ENCODE measurements around the gene DOC2B.
"Not testable (repeated sequence)": the region's sequence is repeated elsewhere in the genome, so short reads cannot be mapped to it uniquely, and the experiment has no call there.

Gene DOC2B

DNA sequence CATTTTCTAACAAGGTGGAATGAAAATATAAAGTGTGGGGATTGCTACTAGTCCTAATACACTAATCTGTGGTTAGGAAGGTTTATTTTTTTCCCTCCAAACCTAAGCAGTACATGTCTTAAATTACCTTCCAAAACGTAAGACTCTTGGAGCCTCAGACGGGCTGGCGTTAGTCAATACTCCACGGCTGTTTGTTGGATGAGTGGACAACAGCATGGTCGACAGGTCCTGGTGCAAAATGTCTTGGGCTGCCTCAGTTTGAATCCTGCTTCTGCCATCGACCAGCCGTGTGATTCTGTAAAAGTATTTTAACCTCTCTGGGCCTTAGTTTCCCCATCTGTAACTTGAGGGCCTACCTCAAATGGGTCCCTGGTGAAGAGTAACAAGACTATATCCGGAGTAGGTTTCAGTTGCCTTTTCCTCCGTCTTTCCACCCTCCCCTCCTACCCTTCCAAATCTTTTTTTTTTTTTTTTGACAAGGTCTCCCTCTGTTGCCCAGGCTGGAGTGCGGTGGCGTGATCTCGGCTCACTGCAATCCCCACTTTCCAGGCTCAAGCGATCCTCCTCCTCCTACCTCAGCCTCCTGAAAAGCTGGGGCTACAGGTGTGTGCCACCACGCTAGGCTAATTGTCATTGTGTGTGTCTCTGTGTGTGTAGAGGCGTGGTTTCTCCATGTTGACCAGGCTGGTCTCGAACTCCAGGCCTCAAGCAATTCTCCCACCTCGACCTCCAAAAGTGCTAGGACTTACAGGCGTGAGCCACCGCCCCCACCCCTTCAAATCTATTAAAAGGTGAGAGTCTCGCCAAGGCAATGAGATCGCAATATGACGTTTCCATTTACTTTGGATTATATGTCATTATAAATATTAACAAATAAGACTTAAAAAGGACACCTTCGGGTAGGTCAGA is 38.3 kb downstream of the DOC2B start:
- no peak for DNase-seq

DNA sequence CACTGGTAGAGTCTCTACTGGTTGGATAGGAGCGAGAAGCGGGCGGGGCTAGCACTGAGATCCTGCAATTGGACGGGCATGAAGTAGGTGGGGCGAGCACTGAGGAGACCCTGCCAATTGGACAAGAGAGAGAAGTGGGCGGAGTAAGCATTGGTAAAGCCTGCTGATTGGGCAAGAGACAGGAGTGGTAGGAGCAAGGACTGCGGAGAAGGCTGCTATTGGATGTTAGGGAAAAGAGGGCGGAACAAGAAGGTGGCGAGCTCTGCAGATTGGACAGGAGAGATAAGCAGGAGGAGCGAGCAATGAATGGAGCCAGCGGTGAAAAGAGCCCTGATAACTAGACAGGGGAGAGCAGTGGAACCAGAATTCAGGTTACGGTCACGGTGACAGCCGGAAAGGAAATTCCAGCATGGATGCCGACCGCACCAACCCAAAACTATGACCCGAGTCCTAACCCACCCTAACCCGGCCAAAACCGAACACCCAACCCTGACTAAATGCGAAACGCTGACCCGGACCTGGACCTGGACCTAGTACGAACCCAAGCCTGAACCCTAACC is 39.3 kb downstream of the DOC2B start:
- DNase-seq = no peak

DNA sequence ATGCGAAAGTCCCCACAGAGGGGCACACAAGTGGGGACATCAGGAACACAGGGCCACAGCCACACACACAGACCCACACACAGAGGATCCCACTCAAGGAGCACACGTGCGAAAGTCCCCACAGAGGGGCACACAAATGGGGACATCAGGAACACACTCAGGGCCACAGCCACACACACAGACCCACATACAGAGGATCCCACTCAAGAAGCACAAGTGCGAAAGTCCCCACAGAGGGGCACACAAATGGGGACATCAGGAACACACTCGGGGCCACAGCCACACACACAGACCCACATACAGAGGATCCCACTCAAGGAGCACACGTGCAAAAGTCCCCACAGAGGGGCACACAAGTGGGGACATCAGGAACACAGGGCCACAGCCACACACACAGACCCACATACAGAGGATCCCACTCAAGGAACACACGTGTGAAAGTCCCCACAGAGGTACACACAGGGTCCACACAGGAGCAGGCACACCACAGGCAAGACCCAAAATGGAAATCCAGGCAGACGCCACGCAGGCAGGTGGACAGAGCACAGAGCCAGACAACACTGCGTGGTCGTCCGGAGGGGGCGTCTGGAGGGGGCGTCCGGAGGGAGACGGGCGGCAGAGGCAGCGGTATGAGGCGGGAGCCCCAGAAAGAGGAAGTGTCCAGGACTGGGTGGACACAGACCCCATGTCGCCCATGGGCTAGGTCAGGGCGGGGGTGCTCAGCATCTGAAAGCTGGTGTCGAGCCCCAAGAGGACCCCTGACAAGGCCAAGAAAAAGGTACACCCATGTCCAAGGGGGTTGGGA is 41.8 kb downstream of the DOC2B start:
- not testable (repeated sequence) for DNase-seq

DNA sequence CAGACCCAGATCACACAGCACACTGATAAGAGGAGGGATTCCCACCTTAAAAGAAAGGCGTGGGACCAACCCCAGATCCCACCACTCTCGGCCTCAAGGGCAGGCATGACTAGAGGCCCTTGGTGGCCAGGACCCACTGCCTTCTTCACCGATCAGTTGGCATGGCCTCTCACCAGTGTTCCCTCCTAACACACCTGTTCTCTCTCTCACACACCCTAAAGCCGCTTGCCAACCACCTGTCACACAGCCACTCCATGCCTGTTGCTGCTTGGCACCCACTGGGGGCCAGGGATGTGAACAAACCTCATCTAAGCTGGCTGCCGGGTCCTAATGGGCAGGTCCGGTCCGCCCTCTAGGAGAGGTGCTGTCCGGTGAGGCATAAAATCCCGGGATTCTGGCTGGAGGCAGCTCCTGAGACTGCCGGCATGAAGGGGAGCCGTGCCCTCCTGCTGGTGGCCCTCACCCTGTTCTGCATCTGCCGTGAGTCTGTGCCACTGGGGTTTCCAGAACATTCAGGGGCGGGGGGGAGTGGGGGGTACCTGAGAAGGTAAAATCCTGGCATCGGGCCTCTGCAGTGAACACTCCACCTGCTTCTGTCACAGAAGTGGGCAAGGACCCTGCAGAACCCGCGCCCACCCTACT is 44.2 kb downstream of the DOC2B start, which contains the start of gene SCGB1C2:
Gene SCGB1C2 (plus strand): TSS at position 404 of the 642 bp plus-strand sequence. CDS start 22 bp downstream, at position 426.
- DNase-seq = not testable (repeated sequence)

DNA sequence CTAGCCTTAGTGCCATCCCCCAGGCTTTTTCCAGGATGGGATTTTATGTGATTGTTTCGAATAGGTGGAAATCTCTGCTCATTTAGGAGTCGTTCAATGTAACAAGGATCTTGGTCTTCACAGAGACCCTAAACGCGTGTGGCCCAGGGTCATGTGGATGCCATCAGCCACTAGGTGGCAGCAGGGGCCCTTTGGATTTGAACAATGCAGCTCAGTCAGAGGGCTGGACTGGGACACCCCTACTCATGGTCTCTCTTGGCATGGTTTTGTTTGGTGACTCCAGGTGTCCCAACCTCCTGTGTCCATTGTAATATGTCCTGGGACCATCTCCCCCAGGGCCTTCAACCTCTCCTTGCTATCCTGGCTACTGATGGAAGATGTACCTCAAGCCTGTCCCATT is 44.9 kb downstream of the DOC2B start:
- not testable (repeated sequence) for DNase-seq

DNA sequence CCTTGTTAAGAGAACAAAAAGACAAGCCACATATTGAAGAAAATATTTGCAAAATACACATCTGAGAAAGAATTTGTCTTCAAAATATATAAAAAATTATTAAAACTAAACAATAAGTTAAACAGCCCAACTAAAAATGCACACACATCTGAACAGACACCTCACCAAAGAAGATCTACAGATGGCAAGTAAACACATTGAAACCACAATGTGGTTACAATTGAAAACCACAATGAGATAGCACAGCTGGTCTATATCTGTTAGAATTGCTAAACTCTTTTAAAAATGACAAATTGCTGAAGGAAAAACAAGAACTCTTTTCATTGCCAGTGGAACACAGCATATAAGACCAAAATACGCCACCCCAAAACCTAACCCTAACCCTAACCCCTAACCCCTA is 45.6 kb downstream of the DOC2B start:
- DNase-seq = not testable (repeated sequence)

DNA sequence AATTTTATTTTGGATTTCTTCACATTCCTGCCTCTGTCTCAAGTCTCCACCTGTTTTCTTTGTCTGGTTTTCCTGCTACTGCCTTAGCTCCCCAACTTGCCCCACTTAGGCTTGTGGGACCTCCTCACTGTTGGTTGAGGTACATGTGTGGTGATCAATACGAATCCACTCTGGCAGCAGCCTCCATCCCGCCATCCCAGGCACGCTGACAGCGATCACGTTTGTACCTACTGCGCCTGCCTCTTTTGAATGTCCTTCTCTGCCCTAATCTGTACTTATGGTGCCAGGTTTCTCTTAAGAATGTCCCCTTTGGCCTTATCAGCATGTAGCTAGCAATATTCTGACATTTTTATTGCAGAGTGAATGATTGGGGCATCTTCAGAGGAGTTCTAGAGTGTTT is 46.4 kb downstream of the DOC2B start:
- DNase-seq = not testable (repeated sequence)

DNA sequence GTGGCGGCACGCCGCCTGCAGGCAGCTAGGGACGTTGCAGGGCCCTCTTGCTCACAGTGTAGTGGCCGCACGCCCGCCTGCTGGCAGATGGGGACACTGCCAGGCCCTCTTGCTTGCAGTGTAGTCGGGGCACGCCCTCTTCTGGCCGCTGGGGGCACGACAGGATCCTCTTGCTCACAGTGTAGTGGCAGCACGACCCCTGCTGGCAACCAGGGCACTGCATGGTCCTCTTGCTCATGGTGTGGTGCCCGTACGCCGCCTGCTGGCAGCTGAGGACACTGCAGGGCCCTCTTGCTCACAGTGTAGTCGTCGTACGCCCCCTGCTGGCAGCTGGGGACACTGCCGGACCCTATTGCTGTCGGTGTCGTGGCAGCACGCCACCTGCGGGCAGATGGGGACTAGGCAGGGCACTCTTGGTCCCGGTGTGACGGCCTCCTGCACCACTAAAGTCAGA is 47.1 kb downstream of the DOC2B start:
- not testable (repeated sequence) for DNase-seq

DNA sequence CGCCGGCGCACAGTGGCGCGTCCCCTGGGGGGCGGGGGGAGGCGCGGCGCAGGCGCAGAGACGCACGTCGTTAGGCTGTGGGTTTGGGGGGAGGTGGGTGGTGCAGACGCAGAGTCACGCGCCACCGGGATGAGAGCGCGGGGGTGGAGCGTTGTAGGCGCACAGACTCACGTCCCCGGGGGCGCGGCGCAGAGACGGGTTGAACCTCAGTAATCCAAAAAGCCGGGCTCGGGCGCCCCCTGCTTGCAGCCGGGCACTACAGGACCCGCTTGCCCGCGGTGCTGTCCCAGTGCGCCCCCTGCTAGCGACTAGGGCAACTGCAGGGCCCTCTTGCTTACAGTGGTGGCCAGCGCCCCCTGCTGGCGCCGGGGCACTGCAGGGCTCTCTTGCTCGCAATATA is 47.5 kb downstream of the DOC2B start:
- DNase-seq = not testable (repeated sequence)

DNA sequence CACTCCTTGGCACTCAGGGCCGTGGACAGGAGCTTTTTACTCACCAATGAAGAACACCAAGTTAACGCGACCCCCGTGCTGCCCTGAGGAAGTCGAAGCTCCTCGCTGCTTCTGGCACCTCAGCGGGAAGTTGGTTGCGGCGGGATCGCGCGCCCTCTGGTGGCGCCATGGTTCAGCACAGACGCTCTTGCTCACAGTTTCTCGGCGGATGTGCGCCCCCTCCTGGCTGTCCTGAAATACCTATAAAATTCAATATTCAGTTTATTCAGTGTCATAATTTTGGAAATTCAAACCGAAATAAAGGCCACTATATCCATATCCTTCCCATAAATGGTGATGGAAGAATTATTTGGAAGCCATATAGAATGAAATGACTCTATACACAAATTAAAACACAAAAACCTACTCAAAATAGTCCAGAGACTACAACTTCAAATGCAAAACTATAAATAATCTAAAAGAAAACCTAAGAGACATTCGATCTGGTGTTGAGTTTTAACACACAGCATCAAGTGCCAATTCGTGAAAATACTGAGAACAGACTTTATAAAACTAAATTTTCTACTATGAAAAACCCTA is 63.0 kb downstream of the DOC2B start:
- not testable (repeated sequence) for DNase-seq

DNA sequence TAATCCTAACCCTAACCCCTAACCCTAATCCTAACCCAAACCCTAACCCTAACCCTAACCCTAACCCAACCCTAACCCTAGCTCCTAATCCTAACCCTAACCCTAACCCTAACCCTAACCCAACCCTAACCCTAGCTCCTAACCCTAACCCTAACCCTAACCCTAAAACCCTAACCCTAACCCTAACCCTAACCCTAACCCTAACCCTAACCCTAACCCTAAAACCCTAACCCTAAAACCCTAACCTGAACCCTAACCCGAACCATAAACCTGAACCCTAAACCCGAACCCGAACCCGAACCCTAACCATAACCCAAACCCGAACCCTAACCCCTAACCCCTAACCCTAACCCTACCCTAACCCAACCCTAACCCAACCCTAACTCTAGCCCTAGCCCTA is 68.3 kb downstream of the DOC2B start:
- DNase-seq = not testable (repeated sequence)

Measured in NCI-H526 treated with DMSO at 0.1 percent for 48 hours (cell line).